Measurements from ENCODE around the gene VTI1B.
"Not testable (repeated sequence)": the region's sequence is repeated elsewhere in the genome, so short reads cannot be mapped to it uniquely, and the experiment has no call there.

The VTI1B gene

DNA sequence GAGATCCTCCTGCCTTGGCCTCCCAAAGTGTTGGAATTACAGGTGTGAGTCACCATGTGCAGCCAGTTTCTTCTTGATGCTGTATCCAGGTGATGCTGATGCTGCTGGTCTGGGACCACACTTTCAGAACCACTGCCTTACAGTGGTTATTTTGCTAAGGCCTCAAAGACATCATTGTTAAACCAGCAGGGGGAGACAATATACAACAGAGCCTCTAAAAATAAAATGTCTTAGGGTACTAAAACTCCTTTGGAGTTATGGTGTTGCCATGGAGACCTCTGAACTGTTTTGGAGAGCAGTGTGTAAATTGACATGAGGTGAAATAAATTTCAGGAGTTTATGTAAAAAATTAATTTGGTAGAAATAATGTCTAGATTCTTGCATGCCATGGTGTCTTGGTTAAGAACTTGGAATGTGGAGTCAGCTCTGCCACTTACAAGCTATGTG is 55.8 kb downstream of the VTI1B start:
- H3K27ac ChIP-seq (ENCODE audit: low read length) = no peak overlapping the region
- DNase-seq (ENCODE audit: low read depth, low spot score) = no peak

DNA sequence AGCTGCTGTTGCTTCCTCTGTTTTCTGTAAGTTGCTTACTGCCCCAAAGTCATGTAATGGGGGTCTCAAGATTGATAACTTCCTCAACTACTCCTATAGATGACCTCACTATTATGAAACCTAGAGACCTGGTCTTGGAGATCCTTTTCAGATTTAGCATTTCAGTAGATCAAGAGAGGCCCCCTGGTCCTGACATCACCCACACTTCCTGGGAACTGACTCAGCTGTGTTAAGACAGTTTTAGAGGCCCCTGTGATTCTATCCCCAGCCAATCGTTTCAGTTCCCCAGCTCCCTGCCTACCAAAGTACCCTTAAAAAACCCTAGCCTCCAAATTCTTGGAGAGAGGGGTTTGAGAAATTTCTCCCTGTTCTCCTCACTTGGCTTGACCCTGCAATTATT is 63.9 kb downstream of the VTI1B start:
- Histone ChIP-seq H3K36me3 (ENCODE audit: control insufficient read depth, insufficient read depth, low read length) (no peaks in the 10 kb centered on the region), H3K27ac (ENCODE audit: low read length) (no peak overlapping the region), H3K9me3 (ENCODE audit: control insufficient read depth, insufficient read depth, low read length) (no peaks in the 10 kb centered on the region), H3K27me3 (ENCODE audit: control insufficient read depth, insufficient read depth, low read length) (peaks cover 26% of the 10 kb centered on the region), H3K4me3 (ENCODE audit: low read length) (no peak overlapping the region), H3K4me1 (ENCODE audit: control insufficient read depth, insufficient read depth, low read length) (no peaks in the 10 kb centered on the region)
- no CpG with 5 or more reads among the region's 1 CpG for WGBS (ENCODE audit: insufficient coverage, insufficient read length)
- DNase-seq (ENCODE audit: low read depth, low spot score) = no peak

More for the DNA sequence above, 55.8 kb downstream of the VTI1B start:
- Histone ChIP-seq H3K4me3 (ENCODE audit: low read length) (no peak overlapping the region), H3K4me1 (ENCODE audit: control insufficient read depth, insufficient read depth, low read length) (peaks cover 3% of the 10 kb centered on the region; the same call in 1 of the 2 replicates), H3K9me3 (ENCODE audit: control insufficient read depth, insufficient read depth, low read length) (no peaks in the 10 kb centered on the region), H3K27me3 (ENCODE audit: control insufficient read depth, insufficient read depth, low read length) (no peaks in the 10 kb centered on the region; the same call in 1 of the 2 replicates), H3K36me3 (ENCODE audit: control insufficient read depth, insufficient read depth, low read length) (no peaks in the 10 kb centered on the region)

DNA sequence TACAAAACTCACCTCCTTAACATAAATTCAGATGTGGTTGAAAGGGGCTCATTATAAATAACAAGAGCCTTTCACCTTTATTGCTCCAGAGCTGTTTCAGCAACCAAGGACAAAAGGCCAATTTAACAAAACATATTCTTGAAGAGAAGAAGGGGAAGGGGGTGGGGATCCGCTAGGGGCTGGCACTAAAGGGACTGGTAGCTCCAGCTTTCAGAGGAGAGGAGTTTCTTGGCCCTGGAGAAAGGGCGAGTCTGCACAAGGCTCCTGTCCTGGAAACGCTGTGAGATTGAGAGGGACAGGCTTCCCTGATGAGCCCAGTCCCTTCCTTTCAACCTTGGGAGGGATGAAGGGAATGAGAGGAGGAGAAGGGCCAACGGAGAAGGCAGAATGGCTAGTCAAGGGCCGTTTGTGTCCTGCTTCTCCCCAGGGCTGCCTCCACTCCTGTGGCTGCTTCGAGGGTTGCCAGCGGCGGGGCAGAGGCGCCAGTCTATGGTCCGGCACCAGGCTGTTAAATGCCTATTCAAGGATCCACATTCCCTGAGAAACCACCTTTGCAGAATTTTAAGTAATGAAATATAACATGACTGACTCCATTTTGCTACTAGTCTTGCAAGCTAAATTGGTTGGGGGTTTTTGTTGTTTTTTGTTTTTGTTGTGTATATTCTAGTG is 64.7 kb downstream of the VTI1B start:
- no CpG with 5 or more reads among the region's 10 CpGs for WGBS (ENCODE audit: insufficient coverage, insufficient read length)
- no peak overlapping the region for H3K4me3 ChIP-seq (ENCODE audit: low read length)
- DNase-seq (ENCODE audit: low read depth, low spot score) = no peak
- H3K27me3 ChIP-seq (ENCODE audit: control insufficient read depth, insufficient read depth, low read length) = peaks cover 28% of the 10 kb centered on the region
- no peaks in the 10 kb centered on the region for H3K4me1 ChIP-seq (ENCODE audit: control insufficient read depth, insufficient read depth, low read length)
- H3K36me3 ChIP-seq (ENCODE audit: control insufficient read depth, insufficient read depth, low read length) = no peaks in the 10 kb centered on the region
- H3K27ac ChIP-seq (ENCODE audit: low read length) = no peak overlapping the region
- no peaks in the 10 kb centered on the region for H3K9me3 ChIP-seq (ENCODE audit: control insufficient read depth, insufficient read depth, low read length)

DNA sequence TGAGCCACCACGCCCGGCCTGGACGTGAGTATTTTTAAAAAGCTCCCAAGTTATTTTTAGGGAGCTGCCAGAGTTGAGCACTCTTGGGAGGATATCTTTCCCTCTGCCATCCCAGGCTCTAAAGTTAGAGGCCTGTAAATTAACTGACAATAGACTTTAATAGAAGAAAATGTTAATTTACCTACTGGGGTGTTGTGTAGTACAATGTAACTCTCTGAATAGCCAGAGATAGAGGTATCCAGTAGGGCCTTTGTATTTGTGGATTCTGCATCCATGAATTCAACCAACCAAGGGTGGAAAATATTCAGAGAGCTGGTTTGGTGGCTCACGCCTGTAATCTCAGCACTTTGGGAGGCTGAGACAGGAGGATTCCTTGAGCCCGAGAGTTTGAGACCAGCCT is 66.8 kb downstream of the VTI1B start:
- Histone ChIP-seq H3K9me3 (ENCODE audit: control insufficient read depth, insufficient read depth, low read length) (no peaks in the 10 kb centered on the region), H3K4me3 (ENCODE audit: low read length) (no peak overlapping the region), H3K36me3 (ENCODE audit: control insufficient read depth, insufficient read depth, low read length) (no peaks in the 10 kb centered on the region), H3K4me1 (ENCODE audit: control insufficient read depth, insufficient read depth, low read length) (no peaks in the 10 kb centered on the region), H3K27ac (ENCODE audit: low read length) (no peak overlapping the region), H3K27me3 (ENCODE audit: control insufficient read depth, insufficient read depth, low read length) (peaks cover 36% of the 10 kb centered on the region)
- no CpG with 5 or more reads among the region's 5 CpGs for WGBS (ENCODE audit: insufficient coverage, insufficient read length)
- no peak for DNase-seq (ENCODE audit: low read depth, low spot score)

DNA sequence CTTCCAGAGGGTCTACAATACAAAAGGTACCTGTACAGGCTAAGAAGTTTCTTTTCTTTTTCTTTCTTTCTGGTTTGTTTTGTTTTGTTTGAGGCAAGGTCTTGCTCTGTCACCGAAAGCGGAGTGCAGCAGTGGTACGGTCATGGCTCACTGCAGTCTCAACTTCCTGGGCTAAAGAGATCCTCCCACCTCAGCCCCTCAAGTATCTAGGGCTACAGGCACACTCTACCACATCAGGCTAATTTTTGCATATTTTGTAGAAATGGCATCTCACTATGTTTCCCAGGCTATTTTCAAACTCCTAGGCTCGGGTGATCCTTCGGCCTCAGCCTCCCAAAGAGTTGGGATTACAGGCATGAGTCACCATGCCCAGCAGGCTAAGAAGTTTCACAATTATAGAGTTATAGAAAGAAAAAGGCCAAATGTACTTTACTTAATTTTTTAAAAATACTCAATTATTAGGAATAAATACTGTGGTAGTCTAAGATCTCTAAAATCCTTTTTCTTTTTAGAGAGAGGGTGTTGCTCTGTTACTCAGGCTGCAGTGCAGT is 71.4 kb downstream of the VTI1B start:
- H3K27ac ChIP-seq (ENCODE audit: low read length) = no peak overlapping the region
- peaks cover 18% of the 10 kb centered on the region for H3K27me3 ChIP-seq (ENCODE audit: control insufficient read depth, insufficient read depth, low read length)
- H3K4me3 ChIP-seq (ENCODE audit: low read length) = no peak overlapping the region
- H3K9me3 ChIP-seq (ENCODE audit: control insufficient read depth, insufficient read depth, low read length) = no peaks in the 10 kb centered on the region
- WGBS (ENCODE audit: insufficient coverage, insufficient read length) = no CpG with 5 or more reads among the region's 5 CpGs
- no peak for DNase-seq (ENCODE audit: low read depth, low spot score)
- H3K4me1 ChIP-seq (ENCODE audit: control insufficient read depth, insufficient read depth, low read length) = no peaks in the 10 kb centered on the region
- no peaks in the 10 kb centered on the region for H3K36me3 ChIP-seq (ENCODE audit: control insufficient read depth, insufficient read depth, low read length)

DNA sequence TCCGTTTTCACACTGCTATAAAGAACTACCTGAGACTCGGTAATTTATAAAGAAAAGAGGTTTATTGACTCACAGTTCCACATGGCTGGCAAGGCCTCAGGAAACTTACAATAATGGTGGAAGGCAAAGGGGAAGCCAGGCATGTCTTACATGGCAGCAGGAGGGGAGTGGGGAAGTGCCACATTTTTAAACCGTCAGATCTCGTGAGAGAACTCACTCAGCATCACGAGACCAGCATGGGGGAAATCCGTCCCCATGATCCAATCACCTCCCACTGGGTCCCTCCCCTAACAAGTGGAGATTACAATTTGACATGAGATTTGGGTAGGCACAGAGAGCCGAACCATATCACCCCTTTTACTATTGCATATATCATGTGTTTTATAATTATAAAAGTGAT is 72.4 kb downstream of the VTI1B start:
- H3K4me3 ChIP-seq (ENCODE audit: low read length) = no peak overlapping the region
- H3K9me3 ChIP-seq (ENCODE audit: control insufficient read depth, insufficient read depth, low read length) = no peaks in the 10 kb centered on the region
- no peak for DNase-seq (ENCODE audit: low read depth, low spot score)
- no peaks in the 10 kb centered on the region for H3K4me1 ChIP-seq (ENCODE audit: control insufficient read depth, insufficient read depth, low read length)
- no peaks in the 10 kb centered on the region for H3K36me3 ChIP-seq (ENCODE audit: control insufficient read depth, insufficient read depth, low read length)
- WGBS (ENCODE audit: insufficient coverage, insufficient read length) = no CpG with 5 or more reads among the region's 7 CpGs
- H3K27me3 ChIP-seq (ENCODE audit: control insufficient read depth, insufficient read depth, low read length) = peaks cover 17% of the 10 kb centered on the region
- no peak overlapping the region for H3K27ac ChIP-seq (ENCODE audit: low read length)

DNA sequence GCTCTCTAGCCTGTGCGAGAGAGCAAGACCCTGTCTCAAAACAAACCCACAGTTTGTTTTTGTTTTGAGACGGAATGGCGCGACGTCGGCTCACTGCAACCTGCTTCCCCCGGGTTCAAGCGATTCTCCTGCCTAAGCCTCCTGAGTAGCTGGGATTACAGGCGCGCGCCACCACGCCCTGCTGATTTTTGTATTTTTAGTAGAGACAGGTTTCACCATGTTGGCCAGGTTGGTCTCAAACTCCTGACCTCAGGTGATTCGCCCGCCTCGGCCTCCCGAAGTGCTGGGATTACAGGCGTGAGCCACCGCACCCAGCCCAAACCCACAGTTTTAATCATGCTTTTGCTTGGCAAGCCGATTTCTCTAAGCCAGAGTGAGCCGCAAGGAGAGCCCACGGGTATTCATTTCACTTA is 73.9 kb downstream of the VTI1B start:
- H3K27ac ChIP-seq (ENCODE audit: low read length); H3K4me3 ChIP-seq (ENCODE audit: low read length); H3K36me3 ChIP-seq (ENCODE audit: control insufficient read depth, insufficient read depth, low read length); DNase-seq (ENCODE audit: low read depth, low spot score); H3K4me1 ChIP-seq (ENCODE audit: control insufficient read depth, insufficient read depth, low read length); H3K9me3 ChIP-seq (ENCODE audit: control insufficient read depth, insufficient read depth, low read length): not testable (repeated sequence)
- H3K27me3 ChIP-seq (ENCODE audit: control insufficient read depth, insufficient read depth, low read length) = peaks cover 12% of the 10 kb centered on the region
- no CpG with 5 or more reads among the region's 21 CpGs for WGBS (ENCODE audit: insufficient coverage, insufficient read length)

DNA sequence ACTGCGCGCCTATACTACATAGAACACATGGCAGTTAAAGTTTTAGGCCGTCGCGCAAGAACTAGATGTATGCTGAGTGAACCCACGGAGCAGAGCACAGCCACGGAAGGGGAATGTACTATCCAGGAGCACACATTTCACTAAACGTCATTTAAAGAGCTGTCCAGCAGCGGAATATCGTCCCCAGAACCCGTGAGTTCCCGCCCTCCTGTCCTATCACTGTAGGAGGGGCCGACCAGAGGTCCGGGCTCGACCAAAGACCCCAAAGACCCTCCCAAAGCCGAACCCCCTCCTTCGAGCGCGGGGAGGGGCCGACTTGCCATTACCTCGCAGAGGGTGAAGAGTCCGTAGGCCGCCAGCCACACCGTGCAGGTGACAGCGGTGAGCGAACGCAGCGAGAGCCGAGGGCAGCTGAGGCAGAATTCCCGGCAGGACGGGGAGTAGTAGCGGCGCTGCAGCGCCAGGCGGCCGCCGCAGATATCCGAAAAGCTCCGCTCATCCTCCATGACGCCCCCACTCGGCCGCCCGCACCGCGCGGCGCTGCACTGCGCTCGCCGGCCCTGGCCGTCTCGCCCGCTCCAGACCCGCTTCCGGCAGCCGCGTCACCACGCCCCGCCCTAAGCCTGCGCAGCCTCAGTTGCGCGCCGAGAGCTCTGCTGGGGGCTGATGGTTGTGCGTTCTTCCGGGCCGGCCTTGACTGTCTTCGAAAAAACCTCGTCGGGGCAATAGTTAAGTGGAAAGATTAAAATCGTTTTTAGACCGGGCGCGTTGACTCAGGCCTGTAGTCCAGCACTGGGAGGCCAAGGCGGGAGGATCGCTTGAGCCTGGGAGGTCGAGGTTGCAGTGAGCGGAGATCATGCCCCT is 74.5 kb downstream of the VTI1B start, which contains the start of gene PIGH:
TSS of gene PIGH (minus strand) at position 571 of the 864 bp plus-strand sequence. CDS start at position 506, 65 bp downstream.
- Histone ChIP-seq H3K27me3 (ENCODE audit: control insufficient read depth, insufficient read depth, low read length) (peaks cover 11% of the 10 kb centered on the region), H3K4me3 (ENCODE audit: low read length) (peak within 1 kb of the TSS; percentile 51; the same call in 1 of the 2 replicates), H3K9me3 (ENCODE audit: control insufficient read depth, insufficient read depth, low read length) (no peaks in the 10 kb centered on the region), H3K27ac (ENCODE audit: low read length) (no peak within 1 kb of the TSS), H3K36me3 (ENCODE audit: control insufficient read depth, insufficient read depth, low read length) (no peaks in the 10 kb centered on the region), H3K4me1 (ENCODE audit: control insufficient read depth, insufficient read depth, low read length) (no peaks in the 10 kb centered on the region)
- DNase-seq (ENCODE audit: low read depth, low spot score) = no peak
- no CpG with 5 or more reads among the region's 77 CpGs for WGBS (ENCODE audit: insufficient coverage, insufficient read length)

All from iPS DF 6.9 (cell line).